Fibroblast of lung (primary cell): ENCODE measurements around the gene BAAT.

Experiments
- CTCF ChIP-seq, 2 donors: IDR thresholded peaks in 1 of 2; conservative IDR thresholded peaks in 1 of 2; 1 replicate in 1 of 2; 2 replicates in 1 of 2; pipeline ENCODE4 v1.5.1; 2011 to 2012; ENCODE audit warnings: low read length in 2 of 2, control low read depth in 1 of 2, inconsistent platforms in 1 of 2, low read depth in 1 of 2, mild to moderate bottlenecking in 1 of 2
- EZH2 ChIP-seq: IDR thresholded peaks from 2 replicates; pipeline ENCODE4 v1.5.1; 2012; ENCODE audit warnings: low read length, control low read depth, mild to moderate bottlenecking; ENCODE audit errors: missing control alignments

- TF ChIP-seq CTCF (conservative IDR thresholded peaks at IDR 0.05 in 1 of 2, IDR thresholded peaks at IDR 0.05 in 1 of 2; ENCODE audit: low read depth in 1 of 2, low read length in 2 of 2) (no peak), EZH2 (no peak)
Observed at GRCh38 chr9:101333490-101333889, 51.3 kb downstream of the BAAT start.
